ENCODE data around the gene ZDHHC4. TPM values are rescaled to one million over a fixed set of nuclear protein-coding genes. Genes with fewer than 3 reads are reported as not detected.
"Not testable (repeated sequence)": the region's sequence is repeated elsewhere in the genome, so short reads cannot be mapped to it uniquely, and the experiment has no call there.

ZDHHC4 gene
- total and polyA plus RNA-seq, 9 donors: 35.9 to 92.0 (median 47.8) TPM

DNA sequence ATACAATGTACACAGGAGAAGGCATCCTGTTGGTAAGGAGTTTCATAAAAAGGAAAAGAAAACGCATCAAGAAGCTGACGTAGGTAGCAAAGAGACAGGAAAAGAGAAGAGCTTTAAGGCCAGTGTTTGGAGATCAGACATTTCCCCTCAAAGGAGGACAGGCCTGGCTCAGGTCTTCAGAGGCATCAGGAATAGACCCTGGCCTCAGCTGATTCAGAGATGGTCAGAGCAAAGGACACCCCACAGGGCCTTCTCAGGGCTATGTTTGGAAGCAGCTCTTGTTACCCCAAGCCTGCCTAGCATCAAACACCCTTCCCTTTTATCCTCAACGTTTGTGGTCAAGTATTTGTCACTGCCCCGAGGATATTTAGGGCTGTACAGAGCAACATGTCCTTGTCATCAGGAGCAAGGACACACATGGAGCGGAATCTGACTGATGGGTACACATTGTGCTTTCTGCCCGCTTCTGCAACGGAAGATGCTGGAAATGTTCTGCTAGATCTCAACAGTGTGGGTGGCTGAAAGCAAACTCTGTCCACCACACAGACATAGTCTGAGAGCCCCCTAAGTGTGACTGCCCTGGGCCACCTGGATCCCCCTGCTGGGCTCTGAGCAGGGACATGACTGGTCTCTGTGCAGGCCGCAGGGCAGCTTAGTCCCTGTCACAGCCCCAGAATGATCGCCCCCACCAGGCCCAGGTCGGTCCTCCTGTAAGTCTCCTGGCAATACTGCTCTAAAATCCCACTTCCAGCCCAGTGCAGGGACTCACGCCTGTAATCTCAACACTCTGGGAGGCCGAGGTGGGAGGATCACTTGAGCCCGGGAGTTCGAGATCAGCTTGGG, 1.0 kb upstream of the ZDHHC4 start:
- Histone ChIP-seq H3K4me3 (peak overlapping the region; percentile 64), H3K27ac (no peak overlapping the region), H3K4me1 (ENCODE audit: insufficient read depth) (peaks cover 5% of the 10 kb centered on the region), H3K9me3 (no peaks in the 10 kb centered on the region), H3K27me3 (no peaks in the 10 kb centered on the region), H3K36me3 (no peaks in the 10 kb centered on the region)
- intact Hi-C loops (cut with DNase I): no loop called here
- peak in 3 of 5 donors; percentile 19 to 40 (median 40) for DNase-seq
- TF ChIP-seq, protein P1, sequence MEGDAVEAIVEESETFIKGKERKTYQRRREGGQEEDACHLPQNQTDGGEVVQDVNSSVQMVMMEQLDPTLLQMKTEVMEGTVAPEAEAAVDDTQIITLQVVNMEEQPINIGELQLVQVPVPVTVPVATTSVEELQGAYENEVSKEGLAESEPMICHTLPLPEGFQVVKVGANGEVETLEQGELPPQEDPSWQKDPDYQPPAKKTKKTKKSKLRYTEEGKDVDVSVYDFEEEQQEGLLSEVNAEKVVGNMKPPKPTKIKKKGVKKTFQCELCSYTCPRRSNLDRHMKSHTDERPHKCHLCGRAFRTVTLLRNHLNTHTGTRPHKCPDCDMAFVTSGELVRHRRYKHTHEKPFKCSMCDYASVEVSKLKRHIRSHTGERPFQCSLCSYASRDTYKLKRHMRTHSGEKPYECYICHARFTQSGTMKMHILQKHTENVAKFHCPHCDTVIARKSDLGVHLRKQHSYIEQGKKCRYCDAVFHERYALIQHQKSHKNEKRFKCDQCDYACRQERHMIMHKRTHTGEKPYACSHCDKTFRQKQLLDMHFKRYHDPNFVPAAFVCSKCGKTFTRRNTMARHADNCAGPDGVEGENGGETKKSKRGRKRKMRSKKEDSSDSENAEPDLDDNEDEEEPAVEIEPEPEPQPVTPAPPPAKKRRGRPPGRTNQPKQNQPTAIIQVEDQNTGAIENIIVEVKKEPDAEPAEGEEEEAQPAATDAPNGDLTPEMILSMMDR (IDR thresholded peaks at IDR 0.05): no peak
- TF ChIP-seq POLR2A (IDR thresholded peaks at IDR 0.05) (no peak), EP300 (IDR thresholded peaks at IDR 0.05) (no peak)
- 48 to 66% (median 57%) methylated on average over 14 of the region's 14 CpGs for WGBS, 3 donors

GRCh38 chr7:6576867-6577368, 336 bp upstream of the ZDHHC4 start:
- WGBS, 3 donors: 5 to 10% (median 7%) methylated on average over 14 of the region's 14 CpGs
- Histone ChIP-seq H3K4me3 (peak overlapping the region; percentile 64), H3K27ac (peak overlapping the region; percentile 80 to 99)
- H3K4me1 ChIP-seq (ENCODE audit: insufficient read depth); intact Hi-C loops (cut with DNase I); H3K36me3 ChIP-seq; H3K9me3 ChIP-seq; H3K27me3 ChIP-seq: not testable (repeated sequence)
- peak in 1 of 5 donors; percentile 35 for DNase-seq

- 87 to 89% (median 88%) methylated on average over 18 of the region's 18 CpGs for WGBS, 3 donors
- Histone ChIP-seq H3K27ac (peak overlapping the region; percentile 80 to 99), H3K27me3 (no peaks in the 10 kb centered on the region), H3K9me3 (no peaks in the 10 kb centered on the region), H3K36me3 (no peaks in the 10 kb centered on the region), H3K4me3 (peak overlapping the region; percentile 64), H3K4me1 (ENCODE audit: insufficient read depth) (peaks cover 5% of the 10 kb centered on the region)
- TF ChIP-seq EP300 (IDR thresholded peaks at IDR 0.05): no peak
- TF ChIP-seq, protein P1 (IDR thresholded peaks at IDR 0.05): no peak
- TF ChIP-seq POLR2A (IDR thresholded peaks at IDR 0.05): no peak
- intact Hi-C loops (cut with DNase I): no loop called here
- DNase-seq: no peak
Observed at GRCh38 chr7:6578114-6579084, 1.1 kb downstream of the ZDHHC4 start.

- no peaks in the 10 kb centered on the region for H3K36me3 ChIP-seq
- no peaks in the 10 kb centered on the region for H3K27me3 ChIP-seq
- no peaks in the 10 kb centered on the region for H3K9me3 ChIP-seq
- TF ChIP-seq POLR2A (IDR thresholded peaks at IDR 0.05): no peak
- no peak for TF ChIP-seq EP300 (IDR thresholded peaks at IDR 0.05)
- TF ChIP-seq, protein P1 (IDR thresholded peaks at IDR 0.05): no peak
- peaks cover 5% of the 10 kb centered on the region for H3K4me1 ChIP-seq (ENCODE audit: insufficient read depth)
- H3K27ac ChIP-seq: no peak overlapping the region
- WGBS, 3 donors: 87 to 94% (median 92%) methylated on average over 4 of the region's 4 CpGs
- intact Hi-C loops (cut with DNase I): no loop called here
- DNase-seq: no peak
- H3K4me3 ChIP-seq: no peak overlapping the region
Observed at GRCh38 chr7:6579446-6579845, 2.2 kb downstream of the ZDHHC4 start.

DNA sequence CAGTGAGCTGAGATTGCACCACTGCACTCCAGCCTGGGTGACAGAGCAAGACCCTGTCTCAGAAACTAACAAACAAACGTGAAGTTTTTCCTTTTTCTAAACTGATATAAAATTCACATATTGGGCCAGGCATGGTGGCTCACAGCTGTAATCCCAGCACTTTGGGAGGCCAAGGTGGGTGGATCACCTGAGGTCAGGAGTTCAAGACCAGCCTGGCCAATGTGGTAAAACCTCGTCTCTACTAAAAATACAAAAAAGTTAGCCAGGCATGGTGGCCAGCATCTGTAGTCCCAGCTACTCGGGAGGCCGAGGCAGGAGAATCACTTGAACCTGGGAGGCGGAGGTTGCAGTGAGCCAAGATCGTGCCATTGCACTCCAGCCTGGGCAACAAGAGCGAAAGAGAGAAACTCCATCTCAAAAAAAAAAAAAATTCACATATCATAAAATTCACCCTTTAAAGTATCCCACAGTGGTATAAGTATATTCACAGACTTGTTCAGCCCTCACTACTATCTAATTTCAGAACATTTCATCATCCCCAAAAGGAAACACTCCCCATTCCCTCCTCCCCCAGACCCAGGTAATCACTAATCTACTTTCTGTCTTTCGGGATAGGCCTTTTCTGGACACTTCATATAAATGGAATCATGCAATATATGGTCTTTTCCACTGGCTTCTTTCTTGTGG, 8.6 kb downstream of the ZDHHC4 start:
- H3K4me1 ChIP-seq (ENCODE audit: insufficient read depth); H3K27me3 ChIP-seq; DNase-seq; H3K27ac ChIP-seq; H3K36me3 ChIP-seq; H3K4me3 ChIP-seq; H3K9me3 ChIP-seq: not testable (repeated sequence)
- WGBS, 3 donors: 89 to 93% (median 91%) methylated on average over 8 of the region's 8 CpGs
- intact Hi-C loops (cut with DNase I): loop anchor here in 1 of 4 donors (10.0 kb wide), 1 partner anchor 599 kb away; the partner anchor contains the start of gene C1GALT1
